HEK293T (cell line): Measurements from ENCODE around the gene ZNF30.

Experiments
- CTCF ChIA-PET: fragments of 350-600 bp; formaldehyde crosslinking; extraction: SDS; loops from one replicate; lab custom pipeline; 2021; ENCODE audit warnings: antibody characterized with exemption, inconsistent platforms; lab: Yijun Ruan, JAX
- POLR2A ChIA-PET: fragments of 350-600 bp; formaldehyde crosslinking; extraction: SDS; loops from one replicate; lab custom pipeline; 2020; ENCODE audit warnings: antibody characterized with exemption, inconsistent platforms; lab: Yijun Ruan, JAX
- DNase-seq: peaks from one replicate; pipeline ENCODE4 v3.0.0; 2012; ENCODE audit warnings: mixed read lengths; ENCODE audit errors: extremely low spot score
- ARNT ChIP-seq: fragments of 450-650 bp; IDR thresholded peaks from 2 replicates; pipeline ENCODE4 v1.6.1; 2017; ENCODE audit warnings: mild to moderate bottlenecking
- BHLHE40 ChIP-seq: fragments of 450-650 bp; IDR thresholded peaks from 2 replicates; pipeline ENCODE4 v1.6.1; 2016; ENCODE audit warnings: mild to moderate bottlenecking, moderate library complexity, borderline replicate concordance
- CTBP1 ChIP-seq: fragments of 450-650 bp; IDR thresholded peaks from 2 replicates; pipeline ENCODE4 v1.6.1; 2016; ENCODE audit warnings: borderline replicate concordance
- ELF4 ChIP-seq: fragments of 450-650 bp; IDR thresholded peaks from 2 replicates; pipeline ENCODE4 v1.6.1; 2017; ENCODE audit warnings: antibody characterized with exemption
- FOXA1 ChIP-seq: fragments of 450-650 bp; IDR thresholded peaks from 2 replicates; pipeline ENCODE4 v1.6.1; 2016; ENCODE audit warnings: mild to moderate bottlenecking
- FOXK2 ChIP-seq: fragments of 450-650 bp; IDR thresholded peaks from 2 replicates; pipeline ENCODE4 v1.6.1; 2016; ENCODE audit warnings: mild to moderate bottlenecking
- FOXM1 ChIP-seq: fragments of 450-650 bp; IDR thresholded peaks from 2 replicates; pipeline ENCODE4 v1.6.1; 2017; ENCODE audit warnings: mild to moderate bottlenecking, borderline replicate concordance
- HDGF ChIP-seq: fragments of 450-650 bp; IDR thresholded peaks from 2 replicates; pipeline ENCODE4 v1.6.1; 2017; ENCODE audit warnings: antibody characterized with exemption, borderline replicate concordance
- L3MBTL2 ChIP-seq: fragments of 450-650 bp; conservative IDR thresholded peaks from 2 replicates; pipeline ENCODE4 v1.6.1; 2016; ENCODE audit warnings: mild to moderate bottlenecking
- LEF1 ChIP-seq: fragments of 450-650 bp; IDR thresholded peaks from 2 replicates; pipeline ENCODE4 v1.6.1; 2017; ENCODE audit warnings: mild to moderate bottlenecking, borderline replicate concordance
- NFRKB ChIP-seq: fragments of 450-650 bp; IDR thresholded peaks from 2 replicates; pipeline ENCODE4 v1.6.1; 2016; ENCODE audit warnings: mild to moderate bottlenecking, moderate library complexity
- SP1 ChIP-seq: fragments of 450-650 bp; IDR thresholded peaks from 2 replicates; pipeline ENCODE4 v1.6.1; 2017
- SUZ12 ChIP-seq: fragments of 450-650 bp; IDR thresholded peaks from 2 replicates; pipeline ENCODE4 v1.6.1; 2016; ENCODE audit warnings: mild to moderate bottlenecking
- TARDBP ChIP-seq: fragments of 450-650 bp; IDR thresholded peaks from 2 replicates; pipeline ENCODE4 v1.6.1; 2016
- ZNF384 ChIP-seq: fragments of 450-650 bp; IDR thresholded peaks from 2 replicates; pipeline ENCODE4 v1.6.1; 2016
- TF ChIP-seq, protein P1 (sequence below): fragments of 450-650 bp; IDR thresholded peaks from 2 replicates; pipeline ENCODE4 v1.6.1; 2016

Gene ZNF30

DNA sequence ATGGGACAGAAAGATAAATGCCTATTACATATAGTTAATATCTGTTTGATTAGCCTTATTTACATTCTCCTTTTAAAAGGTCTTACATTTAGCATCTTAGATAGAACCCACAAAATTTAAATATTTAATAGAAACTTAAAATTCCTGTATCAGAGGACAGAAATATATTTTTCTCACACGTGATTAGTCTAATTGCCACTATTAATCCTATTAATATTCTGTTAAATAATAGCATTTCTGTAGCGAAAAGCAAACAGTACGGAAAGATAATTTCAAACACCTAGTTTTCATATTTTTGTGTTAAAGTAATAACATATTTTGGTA is 380 bp upstream of the ZNF30 start:
- no peak for DNase-seq
- ChIA-PET CTCF (no interaction called here), POLR2A (interaction anchor here (0.8 to 1.5 kb wide), 6 partner anchors 10 to 193 kb away, joined by 3 to 6 read pairs (median 4); partner anchors contain the start of genes ZNF181 and ZNF792)
- TF ChIP-seq NFRKB (no peak), ELF4 (no peak), BHLHE40 (no peak), FOXA1 (no peak), CTBP1 (no peak), L3MBTL2 (no peak), TARDBP (no peak), FOXM1 (no peak), ZNF384 (no peak), SP1 (no peak), SUZ12 (no peak), LEF1 (no peak), HDGF (no peak), ARNT (no peak), FOXK2 (no peak)
- TF ChIP-seq, protein P1, sequence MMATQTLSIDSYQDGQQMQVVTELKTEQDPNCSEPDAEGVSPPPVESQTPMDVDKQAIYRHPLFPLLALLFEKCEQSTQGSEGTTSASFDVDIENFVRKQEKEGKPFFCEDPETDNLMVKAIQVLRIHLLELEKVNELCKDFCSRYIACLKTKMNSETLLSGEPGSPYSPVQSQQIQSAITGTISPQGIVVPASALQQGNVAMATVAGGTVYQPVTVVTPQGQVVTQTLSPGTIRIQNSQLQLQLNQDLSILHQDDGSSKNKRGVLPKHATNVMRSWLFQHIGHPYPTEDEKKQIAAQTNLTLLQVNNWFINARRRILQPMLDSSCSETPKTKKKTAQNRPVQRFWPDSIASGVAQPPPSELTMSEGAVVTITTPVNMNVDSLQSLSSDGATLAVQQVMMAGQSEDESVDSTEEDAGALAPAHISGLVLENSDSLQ = no peak

DNA sequence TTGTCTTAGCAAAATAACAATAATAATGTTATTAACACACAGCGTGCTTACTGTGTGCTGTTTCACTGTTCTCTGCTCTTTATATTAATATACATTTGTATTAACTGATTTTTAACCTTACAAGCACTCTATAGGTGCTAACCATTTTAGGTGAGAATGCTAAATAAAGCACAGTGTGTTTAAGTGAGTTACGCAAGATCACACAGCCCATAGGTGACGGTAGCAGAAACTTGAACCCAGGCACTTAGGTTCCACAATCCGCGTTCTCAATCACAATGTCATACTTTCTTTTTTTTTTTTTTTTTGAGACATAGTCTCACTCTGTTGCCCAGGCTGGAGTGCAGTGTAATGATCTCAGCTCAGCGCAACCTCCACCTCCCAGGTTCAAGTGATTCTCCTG is 5.8 kb downstream of the ZNF30 start:
- CTCF ChIA-PET = interaction anchor here (0.6 kb wide), 1 partner anchor 41 kb away, joined by 3 read pairs; no protein-coding TSS in a partner anchor
- POLR2A ChIA-PET = no interaction called here
- DNase-seq = no peak
- TF ChIP-seq ELF4 (no peak), SP1 (no peak), FOXK2 (no peak), LEF1 (no peak), L3MBTL2 (no peak), FOXA1 (no peak), SUZ12 (no peak), FOXM1 (no peak), ARNT (no peak), CTBP1 (no peak)
- TF ChIP-seq, protein P1 = no peak

DNA sequence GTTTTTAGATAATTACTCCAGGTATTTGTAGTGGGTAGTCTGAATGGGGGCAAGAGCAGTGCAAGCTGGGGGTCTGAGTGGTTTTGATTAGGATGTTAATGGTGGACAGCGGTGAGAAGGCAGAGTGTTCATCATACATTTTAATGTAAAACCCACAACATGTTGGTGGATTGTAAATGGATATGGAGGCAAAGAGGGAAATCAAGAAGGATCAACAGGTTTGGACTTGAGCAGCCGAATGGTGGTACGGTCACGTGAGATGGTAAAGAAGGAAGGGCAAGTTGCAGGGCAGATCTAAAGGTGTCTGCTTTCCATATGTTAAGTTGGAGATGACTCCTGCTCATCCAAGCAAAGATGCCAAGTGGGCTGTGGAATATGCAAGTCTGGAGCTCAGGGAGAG is 9.5 kb downstream of the ZNF30 start:
- TF ChIP-seq SUZ12 = no peak
- no peak for DNase-seq
- ChIA-PET POLR2A (no interaction called here), CTCF (no interaction called here)

DNA sequence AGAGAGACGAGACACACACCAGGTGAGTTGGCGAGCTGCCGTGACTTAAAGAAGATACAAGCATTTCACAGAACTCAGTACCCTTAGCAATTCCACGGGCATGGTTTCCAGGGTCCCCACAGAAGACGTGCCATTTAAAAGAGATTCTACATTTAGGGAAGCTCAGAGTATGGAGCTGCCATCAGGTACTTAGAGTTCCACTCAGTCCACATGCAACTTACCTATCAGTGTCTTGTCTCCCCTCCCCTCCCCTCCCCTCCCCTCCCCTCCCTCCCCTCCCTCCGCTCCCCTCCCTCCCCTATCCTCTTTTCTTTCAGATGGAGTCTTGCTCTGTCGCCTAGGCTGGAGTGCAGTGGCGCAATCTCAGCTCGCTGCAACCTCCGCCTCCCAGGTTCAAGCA is 12.2 kb downstream of the ZNF30 start:
- ChIA-PET CTCF (no interaction called here), POLR2A (interaction anchor here (1.1 kb wide), 1 partner anchor 11 kb away, joined by 3 read pairs; no protein-coding TSS in a partner anchor)
- no peak for TF ChIP-seq NFRKB
- no peak for TF ChIP-seq LEF1
- no peak for TF ChIP-seq ZNF384
- TF ChIP-seq SUZ12 = no peak
- no peak for TF ChIP-seq TARDBP
- TF ChIP-seq BHLHE40 = no peak
- no peak for TF ChIP-seq ELF4
- TF ChIP-seq ARNT = no peak
- TF ChIP-seq HDGF = no peak
- TF ChIP-seq FOXA1 = no peak
- no peak for TF ChIP-seq SP1
- TF ChIP-seq CTBP1 = no peak
- TF ChIP-seq L3MBTL2 = no peak
- TF ChIP-seq, protein P1 = no peak
- TF ChIP-seq FOXK2 = no peak
- TF ChIP-seq FOXM1 = no peak
- no peak for DNase-seq

DNA sequence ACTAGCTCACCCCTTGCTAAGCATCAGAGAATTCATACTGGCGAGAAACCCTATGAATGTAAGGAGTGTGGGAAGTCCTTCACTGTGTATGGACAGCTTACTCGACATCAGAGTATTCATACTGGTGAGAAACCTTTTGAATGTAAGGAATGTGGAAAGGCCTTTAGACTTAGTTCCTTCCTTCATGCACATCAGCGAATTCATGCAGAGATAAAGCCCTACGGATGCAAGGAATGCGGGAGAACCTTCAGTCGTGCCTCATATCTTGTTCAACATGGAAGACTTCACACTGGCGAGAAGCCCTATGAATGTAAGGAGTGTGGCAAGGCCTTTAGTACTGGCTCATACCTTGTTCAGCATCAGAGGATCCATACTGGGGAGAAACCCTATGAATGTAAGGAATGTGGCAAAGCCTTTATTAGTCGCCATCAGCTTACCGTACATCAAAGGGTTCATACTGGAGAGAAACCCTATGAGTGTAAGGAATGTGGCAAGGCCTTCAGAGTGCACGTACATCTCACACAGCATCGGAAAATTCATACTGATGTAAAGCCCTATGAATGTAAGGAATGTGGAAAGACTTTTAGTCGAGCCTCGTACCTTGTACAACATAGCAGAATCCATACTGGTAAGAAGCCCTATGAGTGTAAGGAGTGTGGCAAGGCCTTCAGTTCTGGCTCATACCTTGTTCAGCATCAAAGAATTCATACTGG is 17.3 kb downstream of the ZNF30 start:
- DNase-seq = no peak
- TF ChIP-seq ZNF384 = no peak
- no peak for TF ChIP-seq L3MBTL2
- no peak for TF ChIP-seq CTBP1
- no peak for TF ChIP-seq SP1
- TF ChIP-seq, protein P1 = no peak
- no peak for TF ChIP-seq NFRKB
- TF ChIP-seq FOXK2 = no peak
- no peak for TF ChIP-seq FOXA1
- no peak for TF ChIP-seq HDGF
- ChIA-PET CTCF (no interaction called here), POLR2A (no interaction called here)

DNA sequence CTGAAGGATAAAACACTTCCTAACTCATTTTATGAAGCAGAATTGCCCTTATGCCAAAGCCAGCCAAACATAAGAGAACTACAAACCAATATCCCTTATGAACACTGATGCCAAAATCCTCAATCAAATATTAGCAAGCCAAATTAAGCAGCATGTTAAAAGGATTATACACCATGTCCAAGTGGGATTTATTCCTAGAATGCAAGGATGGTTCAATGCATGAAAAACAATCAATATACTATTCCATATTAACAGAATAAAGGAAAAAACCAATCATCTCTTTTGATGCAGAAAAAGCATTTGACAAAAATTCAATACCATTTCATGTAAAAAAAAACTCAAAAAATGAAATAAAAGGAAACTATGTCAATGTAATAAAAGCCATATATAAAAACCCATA is 26.4 kb downstream of the ZNF30 start:
- DNase-seq = no peak
- CTCF ChIA-PET = no interaction called here
- TF ChIP-seq ARNT (no peak), ELF4 (no peak), CTBP1 (no peak), FOXK2 (no peak), FOXM1 (no peak), LEF1 (no peak), ZNF384 (no peak), BHLHE40 (no peak), NFRKB (no peak), FOXA1 (no peak), TARDBP (no peak), SP1 (no peak), HDGF (no peak)
- TF ChIP-seq, protein P1 = no peak
- POLR2A ChIA-PET = no interaction called here
